Measurements from ENCODE around the gene PARP3. TPM values are rescaled to one million over a fixed set of nuclear protein-coding genes. Genes with fewer than 3 reads are reported as not detected.

PARP3 gene
- total RNA-seq, 1 donor from 2014 or later = 11.7 TPM

- DNase-seq (ENCODE audit: extremely low read depth, low read depth, low spot score) = no peak
These were observed 4.6 kb downstream of the PARP3 start for GRCh38 chr3:51946796-51947195.

DNA sequence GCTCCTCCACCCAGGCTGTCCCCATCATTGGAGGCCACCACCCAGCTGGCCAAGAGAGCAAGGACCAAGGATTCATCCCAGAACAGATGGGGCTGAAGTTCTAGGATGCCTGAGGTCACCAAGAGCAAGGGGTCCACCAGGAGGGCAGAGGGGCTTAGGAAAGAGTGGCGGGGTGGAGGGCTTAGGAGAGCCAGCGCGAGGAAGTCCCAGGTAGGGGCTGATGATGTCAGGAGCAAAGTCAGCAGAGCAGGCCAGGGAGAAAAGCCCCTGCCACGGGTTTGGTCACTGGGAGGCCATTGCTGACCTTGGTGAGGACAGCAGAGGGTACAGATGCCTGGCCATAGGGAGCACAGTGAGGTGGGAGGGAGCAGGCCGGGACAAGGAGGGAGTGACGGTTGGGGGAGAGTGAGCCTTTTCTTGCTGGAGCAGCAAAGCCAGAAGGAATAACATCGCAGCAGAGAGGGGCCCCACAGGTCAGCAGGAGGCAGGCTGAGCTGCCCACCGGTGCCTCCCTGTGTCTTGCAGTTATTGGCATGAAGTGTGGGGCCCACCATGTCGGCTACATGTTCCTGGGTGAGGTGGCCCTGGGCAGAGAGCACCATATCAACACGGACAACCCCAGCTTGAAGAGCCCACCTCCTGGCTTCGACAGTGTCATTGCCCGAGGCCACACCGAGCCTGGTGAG lies 5.2 kb downstream of the PARP3 start:
- DNase-seq (ENCODE audit: extremely low read depth, low read depth, low spot score) = no peak

- DNase-seq (ENCODE audit: extremely low read depth, low read depth, low spot score) = no peak
These were observed 5.9 kb downstream of the PARP3 start for GRCh38 chr3:51948016-51948580.

DNA sequence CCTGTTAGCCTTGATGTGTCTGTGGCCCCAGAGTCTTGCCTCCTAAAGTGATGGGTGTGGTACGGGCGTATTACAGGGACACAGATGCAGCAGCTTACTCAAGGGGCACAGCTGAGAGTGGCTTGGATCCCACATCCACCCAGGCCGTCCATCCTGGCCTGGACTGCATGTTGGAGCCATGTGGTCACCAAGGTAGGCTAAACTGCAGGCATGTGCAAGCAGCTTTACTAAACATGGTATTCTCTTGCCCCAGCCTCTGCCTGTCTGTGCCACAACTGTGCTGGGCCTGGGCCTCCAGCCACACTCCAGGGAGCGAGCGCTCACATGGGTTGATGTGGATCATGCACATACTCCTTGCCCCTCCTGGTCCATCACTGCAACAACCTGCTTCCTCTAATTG lies 7.0 kb downstream of the PARP3 start:
- DNase-seq (ENCODE audit: extremely low read depth, low read depth, low spot score) = no peak

DNA sequence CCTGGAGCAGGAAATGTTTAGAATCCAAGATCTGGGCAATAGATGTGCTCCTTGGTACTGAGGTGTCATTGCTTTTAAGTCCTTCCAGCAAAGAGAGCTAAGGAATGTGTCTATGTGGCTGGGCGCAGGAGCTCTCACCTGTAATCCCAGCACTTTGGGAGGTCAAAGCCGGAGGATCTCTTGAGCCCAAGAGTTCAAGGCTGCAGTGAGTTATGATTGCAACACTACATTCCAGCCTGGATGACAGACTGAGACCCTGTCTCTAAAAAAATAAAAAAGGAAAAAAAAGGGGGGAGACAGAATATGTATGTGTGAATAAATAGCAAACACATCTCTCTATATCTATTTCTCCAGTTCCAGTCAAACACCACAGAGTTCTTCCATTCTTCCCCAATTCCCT lies 8.7 kb downstream of the PARP3 start:
- no peak for DNase-seq (ENCODE audit: extremely low read depth, low read depth, low spot score)

GRCh38 chr3:51953445-51953844 lies 11.3 kb downstream of the PARP3 start:
- DNase-seq (ENCODE audit: extremely low read depth, low read depth, low spot score) = no peak

GRCh38 chr3:51954105-51954504 lies 11.9 kb downstream of the PARP3 start:
- DNase-seq (ENCODE audit: extremely low read depth, low read depth, low spot score) = no peak

DNA sequence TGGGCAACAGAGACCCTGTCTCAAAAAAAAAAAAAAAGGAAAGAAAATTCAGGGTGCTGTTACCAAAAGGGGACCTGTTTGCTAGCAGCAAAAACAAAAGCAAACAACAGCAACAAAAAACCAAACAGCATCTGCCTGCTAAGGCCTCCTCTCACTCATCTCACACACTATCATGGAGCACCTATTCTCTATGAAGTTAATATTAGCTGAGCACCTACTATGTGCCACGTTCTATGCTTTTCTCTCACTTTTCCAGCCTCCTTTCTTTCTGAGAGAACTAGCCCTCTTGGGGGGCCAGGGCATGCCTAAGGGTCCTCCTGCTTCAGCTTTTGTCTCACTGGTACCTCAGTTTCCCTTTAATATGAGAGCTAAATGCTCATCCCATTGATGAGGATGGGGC lies 12.6 kb downstream of the PARP3 start:
- no peak for DNase-seq (ENCODE audit: extremely low read depth, low read depth, low spot score)

GRCh38 chr3:51955175-51955892 lies 13.2 kb downstream of the PARP3 start, which contains the start of gene GPR62:
Gene GPR62, plus strand, starts transcription at chr3:51955381. Its CDS starts 272 bp downstream, at chr3:51955653.
- no peak for DNase-seq (ENCODE audit: extremely low read depth, low read depth, low spot score)

- DNase-seq (ENCODE audit: extremely low read depth, low read depth, low spot score) = no peak
These were observed 14.0 kb downstream of the PARP3 start for GRCh38 chr3:51955893-51956770.

DNA sequence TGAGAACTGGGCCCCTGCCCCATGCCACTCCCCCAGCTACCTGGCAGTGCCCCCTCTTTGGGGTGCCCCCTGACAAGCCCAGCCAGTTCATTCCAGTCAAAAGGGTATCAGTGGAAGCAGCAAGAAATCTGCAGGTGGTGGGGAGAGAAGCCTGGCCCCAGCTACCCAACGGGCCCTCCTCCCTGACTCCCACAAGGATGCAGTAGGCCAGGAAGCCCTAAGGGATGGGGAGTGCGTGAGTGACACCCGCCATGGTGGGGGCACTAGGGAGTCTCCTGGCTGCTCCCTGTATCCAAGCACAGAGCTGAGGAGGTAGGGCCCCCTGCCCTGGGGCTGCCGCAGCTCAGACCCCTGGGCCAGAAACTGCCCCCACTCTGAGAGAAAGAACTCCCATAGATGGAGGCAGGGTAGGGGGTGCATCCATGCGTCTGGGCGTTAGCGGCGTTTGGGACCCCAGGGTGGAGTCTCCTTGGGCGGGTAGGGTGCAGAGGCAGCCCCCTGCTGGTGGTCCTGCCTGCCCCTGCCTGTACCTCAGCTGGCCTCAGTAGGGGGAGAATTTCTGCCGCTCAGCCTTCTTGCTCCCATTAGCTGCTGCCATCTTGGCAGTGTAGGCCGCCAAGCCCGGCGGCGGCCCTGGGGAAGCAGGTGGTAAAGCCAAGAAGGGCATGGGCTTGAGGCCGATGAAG lies 15.5 kb downstream of the PARP3 start:
- DNase-seq (ENCODE audit: extremely low read depth, low read depth, low spot score) = no peak

- DNase-seq (ENCODE audit: extremely low read depth, low read depth, low spot score) = no peak
These were observed 16.7 kb downstream of the PARP3 start for GRCh38 chr3:51958603-51959521.

GRCh38 chr3:51959651-51960050 lies 17.5 kb downstream of the PARP3 start:
- no peak for DNase-seq (ENCODE audit: extremely low read depth, low read depth, low spot score)

DNA sequence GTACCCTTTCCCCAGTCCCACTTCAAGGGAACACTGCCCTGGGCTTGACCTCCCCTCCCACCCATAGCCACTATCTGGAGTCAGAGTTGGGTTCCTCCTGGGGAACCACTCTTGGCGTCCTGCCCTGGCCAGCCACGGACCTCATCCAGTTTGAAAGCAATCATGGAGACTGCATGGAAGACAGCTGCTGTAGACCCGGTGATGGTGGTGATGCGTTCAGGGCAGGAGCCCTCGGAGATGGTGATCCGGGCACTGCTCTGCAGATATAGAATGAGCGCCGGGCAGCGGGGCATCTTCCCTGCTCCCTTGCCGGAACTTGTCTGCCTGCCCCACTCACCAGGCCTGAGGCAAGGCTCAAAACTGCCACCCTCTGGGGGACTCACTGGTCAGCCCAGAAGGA lies 18.2 kb downstream of the PARP3 start:
- no peak for DNase-seq (ENCODE audit: extremely low read depth, low read depth, low spot score)

DNA sequence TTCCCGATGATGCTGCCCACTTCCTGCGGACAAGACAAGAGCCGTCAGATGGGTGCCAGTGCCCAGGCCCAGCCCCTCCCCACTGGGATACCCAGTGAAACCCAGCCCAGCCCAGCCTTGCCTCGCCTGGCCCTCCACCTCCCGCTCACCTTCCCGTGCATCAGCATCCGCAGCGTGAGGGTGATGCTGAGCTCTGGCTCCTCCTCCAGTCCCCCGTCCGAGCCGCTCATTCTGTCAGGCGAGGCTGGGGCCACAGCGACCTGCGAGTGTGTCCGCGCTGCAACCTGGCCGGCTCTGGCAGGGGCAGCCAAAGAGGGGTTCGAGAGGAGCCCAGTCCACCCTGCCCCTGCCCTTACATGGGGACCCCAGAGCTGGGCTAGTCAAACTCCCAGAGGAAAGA lies 18.8 kb downstream of the PARP3 start:
- no peak for DNase-seq (ENCODE audit: extremely low read depth, low read depth, low spot score)

- no peak for DNase-seq (ENCODE audit: extremely low read depth, low read depth, low spot score)
These were observed 19.7 kb downstream of the PARP3 start for GRCh38 chr3:51961602-51962569.

DNA sequence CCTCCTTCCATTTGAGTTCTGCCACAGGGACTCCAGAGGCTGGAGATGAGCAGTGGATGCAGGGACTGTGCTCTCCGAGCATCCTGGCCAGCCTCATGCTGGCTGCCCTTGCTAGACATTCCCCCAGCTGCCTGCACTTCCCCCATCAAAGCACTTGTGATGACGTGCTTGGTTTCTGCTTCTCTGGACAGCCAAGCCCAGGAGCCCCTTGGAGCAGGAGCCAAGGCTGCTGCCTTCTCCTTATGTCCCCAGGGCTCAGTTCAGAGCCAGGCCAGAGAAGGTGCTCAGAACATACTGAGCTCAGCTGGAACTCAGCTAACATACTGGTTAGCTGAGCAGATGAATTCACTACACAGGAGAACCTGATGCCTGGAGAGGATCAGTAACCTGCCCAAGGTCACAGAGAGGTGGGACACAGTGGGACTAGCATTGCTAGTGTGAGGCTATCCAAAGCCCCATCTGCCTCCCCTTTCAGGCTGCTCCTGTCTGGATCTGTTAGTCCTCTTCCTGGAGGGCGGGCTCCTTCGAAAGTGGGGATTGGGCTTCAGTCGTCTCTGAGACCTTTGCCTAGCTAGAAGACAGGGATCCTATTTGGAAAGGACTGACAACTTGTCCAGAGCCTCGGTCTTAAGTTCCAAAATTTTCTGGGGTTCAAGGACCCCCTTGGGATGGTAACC lies 20.8 kb downstream of the PARP3 start:
- no peak for DNase-seq (ENCODE audit: extremely low read depth, low read depth, low spot score)

DNA sequence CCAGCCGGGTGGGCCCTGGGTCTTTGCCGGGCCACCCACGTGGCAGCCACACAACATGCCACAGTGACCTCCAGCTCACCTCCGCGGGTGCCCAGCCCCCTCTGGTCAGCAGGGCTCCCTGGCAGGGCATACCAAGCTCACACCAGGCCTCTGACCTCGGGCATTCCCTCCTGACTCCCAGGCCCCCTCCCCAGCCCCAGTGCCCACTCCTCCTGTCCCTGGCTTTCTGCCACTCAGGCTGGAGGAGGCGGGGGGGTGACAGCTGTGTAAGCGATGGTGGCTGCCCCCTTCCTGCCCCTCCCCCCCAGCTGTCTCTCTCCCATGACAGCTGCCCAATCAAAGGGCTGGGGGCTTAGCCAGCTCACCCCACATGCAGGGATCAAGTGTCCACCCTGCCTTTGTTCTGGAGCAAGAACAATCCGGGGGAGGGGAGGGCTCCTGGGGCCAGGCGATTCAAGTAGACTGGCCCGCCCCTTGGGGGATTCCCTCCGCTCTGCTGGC lies 21.8 kb downstream of the PARP3 start:
- DNase-seq (ENCODE audit: extremely low read depth, low read depth, low spot score) = no peak

Measured in glomerular endothelial cell (primary cell).